Inflammatory macrophage (primary cell): ENCODE results near the gene PDE4D.

ENCODE experiments used
- DNase-seq, 2 donors: peaks; one replicate each; pipeline ENCODE4 v3.0.0-alpha.2; 2020 to 2022

The PDE4D gene

DNA sequence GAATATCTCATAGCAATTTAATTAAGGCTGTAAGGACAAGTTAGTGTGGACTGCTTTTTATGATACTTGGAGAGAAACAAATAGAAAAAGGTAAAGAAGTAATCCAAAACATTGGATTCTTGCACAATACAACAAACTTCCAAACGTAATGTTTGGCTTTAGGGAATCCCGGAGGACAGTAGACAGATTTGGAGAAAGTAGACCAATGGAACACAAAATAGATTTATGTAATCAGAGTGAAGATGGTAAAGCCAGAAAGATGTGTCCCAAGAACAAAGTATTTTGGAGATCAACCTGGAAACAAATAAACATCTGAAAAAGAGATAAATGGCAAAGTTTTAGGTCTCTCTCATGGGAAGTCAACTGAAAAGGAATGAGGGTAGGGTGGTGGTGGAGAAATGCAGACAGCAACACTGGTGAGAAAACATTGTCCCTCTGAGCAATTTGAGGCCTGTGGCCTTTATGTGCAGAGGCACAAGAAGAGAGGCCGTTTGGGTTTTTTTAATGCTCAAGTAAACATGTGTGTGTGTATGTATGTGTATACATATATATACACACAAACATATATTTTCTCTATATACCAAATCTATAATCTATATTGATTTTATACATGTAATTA lies 620.6 kb downstream of the PDE4D start:
- no peak for DNase-seq

DNA sequence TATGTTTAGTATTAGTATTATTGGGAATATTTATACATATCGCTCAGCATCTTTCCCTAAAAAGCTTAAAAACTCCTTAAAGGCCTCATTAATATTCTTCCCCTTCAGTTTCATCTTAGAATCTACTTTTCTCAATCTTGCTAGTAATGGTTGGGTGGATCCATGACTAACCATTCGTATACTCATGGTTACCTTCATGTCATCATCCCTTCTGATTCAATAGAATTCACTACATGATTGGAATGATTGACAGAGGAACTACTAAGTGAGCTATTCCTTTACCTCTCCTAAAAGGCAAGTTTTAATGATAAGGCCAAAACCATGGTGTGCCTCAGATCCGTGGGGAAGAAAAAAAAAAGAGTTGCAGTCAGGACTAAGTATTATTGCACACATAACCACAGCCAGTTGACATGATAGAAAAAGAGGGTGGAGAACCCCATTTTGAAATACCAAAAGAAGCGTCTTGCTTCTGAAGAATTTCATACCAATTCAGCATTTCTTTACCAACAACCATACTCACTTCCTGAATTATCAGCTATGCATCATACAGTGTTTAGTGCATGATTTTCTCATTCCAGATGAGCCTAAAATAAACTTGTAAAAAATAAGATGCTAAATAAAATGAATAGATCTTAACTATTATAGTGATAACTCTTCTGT lies 624.6 kb downstream of the PDE4D start:
- DNase-seq, result peak; percentile 35 to 87

DNA sequence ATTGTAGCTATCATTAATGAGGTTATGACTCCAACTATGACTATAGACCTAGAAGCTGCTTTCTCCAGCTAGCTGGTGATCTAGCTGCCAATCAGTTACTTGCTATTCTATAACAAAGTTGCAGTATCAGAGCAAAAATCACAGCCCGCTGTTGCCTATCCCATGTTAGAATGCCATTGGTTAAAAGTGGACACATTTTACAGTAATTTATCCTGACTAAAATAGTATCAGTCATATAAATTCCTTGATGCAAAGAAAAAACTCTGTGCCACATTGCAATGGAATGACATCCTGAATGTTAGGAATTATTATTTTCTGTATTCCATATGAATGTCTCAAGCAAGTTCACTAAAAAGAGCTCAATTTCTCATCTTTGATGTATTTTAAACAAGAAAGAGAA lies 626.5 kb downstream of the PDE4D start:
- no peak for DNase-seq

DNA sequence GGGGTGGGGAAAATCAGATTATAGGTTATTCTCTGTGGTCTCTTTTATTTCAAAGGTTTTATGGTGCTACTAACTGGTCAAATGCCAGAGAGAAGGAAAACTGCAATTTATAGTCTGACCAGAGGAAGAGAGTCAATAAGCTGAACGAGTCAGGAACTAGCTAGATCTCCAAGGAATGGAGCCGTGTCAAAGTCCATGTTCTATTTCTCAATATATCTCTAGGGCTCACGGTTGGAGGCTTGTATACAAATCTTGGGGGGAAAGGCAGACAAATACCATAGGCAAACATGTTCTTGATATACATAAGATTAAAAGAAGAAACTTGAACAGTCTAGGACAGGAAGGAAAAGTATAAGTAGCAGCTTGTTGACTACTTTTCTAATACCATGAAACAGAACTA lies 627.1 kb downstream of the PDE4D start:
- DNase-seq, result no peak

DNA sequence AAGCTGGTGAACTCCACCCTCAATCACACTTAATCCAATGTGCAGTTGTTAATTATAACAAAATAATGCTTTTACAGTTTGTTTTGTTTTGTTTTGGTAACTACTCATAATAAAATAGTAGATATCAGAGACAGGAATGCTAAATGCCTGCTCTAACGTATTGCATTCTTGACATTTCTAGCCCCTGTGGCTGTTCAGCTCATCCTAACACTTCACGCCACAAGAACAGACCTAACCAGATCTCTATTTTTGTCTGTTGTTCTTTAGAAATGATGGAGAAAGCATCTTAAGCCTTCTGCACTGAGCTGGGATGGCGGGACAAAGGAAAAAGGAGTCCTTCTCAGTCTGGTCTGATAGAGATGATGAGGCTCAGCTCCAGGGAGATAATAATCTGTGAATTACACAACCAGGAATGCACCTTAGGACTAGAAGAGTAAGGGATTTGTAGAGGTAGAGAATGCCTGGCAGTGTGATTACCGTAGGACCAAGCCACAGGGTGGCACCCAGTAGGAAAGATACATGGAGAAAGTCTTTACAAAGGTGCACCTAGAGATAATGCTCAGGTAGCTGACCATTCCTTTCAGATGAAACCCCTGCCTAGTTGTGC lies 628.8 kb downstream of the PDE4D start:
- no peak for DNase-seq

DNA sequence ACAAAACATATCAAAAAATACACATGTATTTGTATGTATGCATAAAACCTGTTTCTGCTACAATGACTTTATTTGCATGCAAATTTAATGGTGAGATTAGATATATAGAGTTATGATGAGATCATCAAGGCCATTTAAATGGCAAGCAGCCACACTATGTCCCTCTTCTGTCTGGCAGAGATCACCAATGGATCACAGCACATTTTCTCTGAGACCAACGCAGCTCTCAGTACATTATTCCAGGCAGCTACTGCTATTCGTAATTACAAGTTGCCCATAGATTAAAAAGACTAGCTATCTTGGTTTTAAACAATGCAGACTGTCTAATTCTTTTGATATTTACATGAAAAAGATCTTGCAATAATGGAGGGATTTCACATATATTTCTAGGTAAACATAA lies 629.5 kb downstream of the PDE4D start:
- DNase-seq, result no peak

GRCh38 chr5:59261969-59262368 lies 631.6 kb downstream of the PDE4D start:
- no peak for DNase-seq

DNA sequence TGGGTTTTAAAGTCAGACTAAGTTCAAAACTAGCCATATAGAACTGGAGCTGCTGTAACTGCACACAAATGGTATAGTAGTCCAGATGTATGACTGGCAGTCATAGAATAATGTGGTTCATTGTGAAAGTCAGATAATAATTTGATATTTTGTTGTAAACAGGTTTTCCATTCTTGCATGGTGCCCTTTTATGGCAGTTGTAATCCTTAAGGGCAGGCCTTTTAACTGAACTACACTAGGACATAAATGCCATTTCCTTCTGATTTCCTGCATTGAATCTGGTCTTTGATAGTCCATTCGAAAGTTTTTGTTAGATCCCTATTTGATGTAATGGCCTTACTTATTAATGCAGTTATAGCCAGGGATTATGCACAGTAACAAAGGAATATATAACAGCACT lies 632.6 kb downstream of the PDE4D start:
- DNase-seq, result no peak

- DNase-seq, result no peak
Measured at GRCh38 chr5:59260200-59260599, 633.3 kb downstream of the PDE4D start.

DNA sequence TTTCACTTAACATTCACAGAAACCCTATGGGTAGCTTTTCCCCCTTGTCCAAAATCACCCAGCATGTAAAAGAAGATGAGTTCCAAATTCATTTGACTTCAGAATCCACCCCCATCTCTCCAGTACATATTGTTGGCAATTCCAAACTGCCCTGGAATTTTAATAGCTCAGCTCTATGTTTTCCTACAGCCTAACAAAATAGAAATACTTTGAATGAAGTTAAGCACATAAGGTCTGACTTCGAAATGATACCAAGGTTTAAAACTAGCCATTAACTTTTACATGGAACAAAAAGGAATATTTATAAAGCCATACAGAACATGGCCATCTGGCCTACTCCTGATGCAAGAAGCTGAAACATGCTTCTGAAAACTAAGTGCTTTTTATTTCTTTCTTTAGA lies 634.3 kb downstream of the PDE4D start:
- DNase-seq, result no peak

GRCh38 chr5:59257488-59258400 lies 635.8 kb downstream of the PDE4D start:
- no peak for DNase-seq

DNA sequence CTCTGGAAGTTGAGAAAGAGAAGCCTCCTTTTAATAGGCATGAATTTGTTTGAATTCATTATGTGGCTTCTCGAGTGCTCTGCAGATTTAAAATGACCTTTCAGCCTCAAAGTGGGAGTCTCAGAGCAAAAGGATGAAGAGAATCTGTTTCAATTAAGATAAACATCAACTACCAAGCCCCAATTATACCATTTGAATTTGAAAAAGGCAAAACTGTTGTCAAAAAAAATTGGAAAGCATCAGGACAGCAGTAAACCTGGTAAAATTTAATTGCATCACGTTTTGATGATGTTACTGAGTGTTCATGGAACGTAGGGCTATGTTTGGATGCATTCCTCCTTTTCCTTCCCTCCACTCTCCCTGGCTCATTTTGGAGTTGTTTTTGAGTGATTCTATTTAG lies 637.2 kb downstream of the PDE4D start:
- DNase-seq, result no peak

DNA sequence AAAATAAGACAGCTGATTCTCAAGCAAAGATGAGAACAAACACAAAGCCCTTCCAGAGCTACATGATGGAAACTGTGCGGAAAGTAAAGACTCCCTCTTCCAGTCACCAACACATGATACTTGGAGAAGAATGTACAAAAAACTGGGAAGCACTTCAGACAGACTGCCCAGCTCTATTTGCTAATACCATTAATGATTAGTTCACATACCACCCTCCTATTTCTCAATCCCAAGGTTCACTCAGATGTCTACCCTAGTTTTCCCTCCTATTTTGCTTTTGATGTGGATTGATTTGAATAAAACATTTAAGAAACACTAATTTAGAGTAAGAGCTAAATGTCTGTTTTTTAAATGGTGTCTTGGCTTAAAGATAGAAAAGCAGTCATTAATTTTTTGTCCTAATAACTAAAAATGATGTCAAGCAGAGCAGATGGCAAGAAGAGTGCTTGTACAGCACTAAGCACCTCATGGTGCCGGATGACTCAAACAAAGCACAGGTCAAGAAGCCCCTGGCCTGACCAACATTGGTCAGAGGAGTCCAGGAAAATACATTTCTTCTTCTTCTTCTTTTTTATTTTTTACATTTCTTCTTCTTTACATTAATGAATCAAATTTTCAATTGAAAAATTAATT lies 639.4 kb downstream of the PDE4D start:
- no peak for DNase-seq

DNA sequence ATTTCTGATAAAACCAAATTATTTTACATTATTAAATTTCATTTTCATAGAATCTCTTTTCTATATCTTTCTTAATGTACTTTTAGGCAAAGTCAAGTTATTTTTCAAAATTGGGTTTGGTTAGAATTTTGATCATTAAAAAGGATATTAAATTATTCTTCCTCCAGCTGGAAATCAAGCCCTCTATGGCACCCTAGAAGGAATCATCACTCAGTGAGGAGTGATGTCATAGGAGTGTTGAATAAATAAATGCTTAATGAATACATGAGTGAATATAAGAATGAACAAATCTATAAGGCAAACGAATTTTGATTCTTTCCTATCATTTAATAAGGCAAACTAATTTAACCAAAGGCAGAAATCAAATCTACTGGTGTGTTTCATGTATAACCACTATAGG lies 639.9 kb downstream of the PDE4D start:
- no peak for DNase-seq

DNA sequence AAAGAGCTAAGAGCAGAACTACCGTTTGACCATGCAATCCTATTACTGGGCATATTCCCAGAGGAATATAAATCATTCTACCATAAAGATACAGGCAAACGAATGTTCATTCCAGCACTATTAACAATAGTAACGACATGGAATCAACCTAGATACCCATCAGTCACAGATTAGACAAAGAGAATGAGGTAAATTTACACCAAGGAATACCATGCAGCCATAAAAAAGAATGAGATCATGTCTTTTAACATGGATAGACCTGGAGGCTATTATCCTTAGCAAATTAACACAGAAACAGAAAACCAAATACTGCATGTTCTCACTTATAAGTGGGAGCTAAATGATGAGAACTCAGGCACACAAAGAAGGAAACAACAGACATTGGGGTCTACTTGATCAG lies 641.9 kb downstream of the PDE4D start:
- no peak for DNase-seq

DNA sequence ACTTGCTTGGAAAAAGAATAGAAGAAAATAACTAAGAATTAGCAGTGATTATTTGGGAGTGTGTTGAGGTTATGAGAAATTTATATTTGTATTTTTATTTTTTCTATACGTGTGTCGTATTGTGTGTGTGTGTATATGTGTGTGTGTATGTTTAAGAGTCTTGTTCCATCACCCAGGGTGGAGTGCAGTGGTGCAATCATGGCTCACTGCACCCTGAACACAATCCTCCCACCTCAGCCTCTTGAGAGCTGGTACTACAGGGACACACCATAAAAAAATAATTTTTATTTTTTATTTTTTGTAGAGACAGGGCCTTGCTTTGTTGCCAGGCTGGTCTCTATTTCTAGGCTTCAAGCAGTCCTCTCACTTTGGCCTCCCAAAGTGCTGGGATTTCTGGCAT lies 643.8 kb downstream of the PDE4D start:
- no peak for DNase-seq

GRCh38 chr5:59249160-59249559 lies 644.4 kb downstream of the PDE4D start:
- DNase-seq, result no peak

- no peak for DNase-seq
Measured at GRCh38 chr5:59246882-59247281, 646.6 kb downstream of the PDE4D start.

DNA sequence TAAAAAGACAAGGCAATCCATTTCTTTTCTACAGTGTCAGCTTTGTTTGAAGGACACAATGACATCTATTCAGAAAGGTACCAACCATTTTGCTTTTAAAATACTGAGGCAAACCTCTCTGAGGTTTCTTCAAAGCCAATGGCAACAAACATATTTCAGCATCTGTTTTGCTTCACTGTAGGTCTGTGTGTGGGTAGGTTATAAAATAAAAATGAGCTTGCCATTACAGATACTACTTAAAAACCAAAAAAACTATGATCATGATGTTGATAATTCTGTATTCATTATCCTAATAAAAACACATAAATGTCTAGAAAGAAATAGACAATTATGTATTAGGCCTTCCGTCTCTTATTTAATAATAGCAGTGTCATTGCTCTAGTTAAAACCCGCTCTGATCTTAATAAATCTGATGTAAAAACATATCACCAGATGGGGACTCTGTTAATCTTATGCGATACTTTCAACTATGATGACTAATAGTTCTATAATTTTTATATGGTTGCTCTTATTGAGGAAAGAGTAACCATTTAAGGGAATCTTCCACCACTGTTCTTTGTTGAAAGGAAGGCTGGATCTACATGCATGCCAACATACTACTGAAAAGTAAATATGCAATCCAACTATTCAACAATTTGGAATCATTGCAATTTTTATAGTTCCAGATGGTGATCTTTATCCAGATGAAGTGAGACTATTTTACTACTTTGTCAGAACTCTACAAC lies 647.2 kb downstream of the PDE4D start:
- DNase-seq, result no peak

- DNase-seq, result no peak
Measured at GRCh38 chr5:59245198-59245597, 648.3 kb downstream of the PDE4D start.

DNA sequence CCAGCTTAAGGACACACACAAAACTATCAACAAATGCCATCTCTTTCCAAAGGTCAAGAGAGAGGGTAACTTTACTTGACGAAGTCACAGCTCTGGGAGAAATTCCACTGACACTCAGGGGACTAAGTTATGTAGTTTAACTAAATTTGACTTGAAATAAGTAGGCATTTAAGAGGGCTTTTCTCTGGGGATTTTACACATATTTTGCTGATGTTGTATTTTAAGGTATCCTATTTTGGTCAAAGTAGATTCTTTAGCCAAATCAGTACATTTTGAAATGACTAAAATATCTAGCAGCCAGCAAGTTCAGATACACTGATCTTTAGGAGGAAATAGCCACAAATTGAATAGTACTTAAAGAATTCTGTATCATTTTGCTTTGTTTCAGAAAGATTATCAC lies 652.0 kb downstream of the PDE4D start:
- no peak for DNase-seq

DNA sequence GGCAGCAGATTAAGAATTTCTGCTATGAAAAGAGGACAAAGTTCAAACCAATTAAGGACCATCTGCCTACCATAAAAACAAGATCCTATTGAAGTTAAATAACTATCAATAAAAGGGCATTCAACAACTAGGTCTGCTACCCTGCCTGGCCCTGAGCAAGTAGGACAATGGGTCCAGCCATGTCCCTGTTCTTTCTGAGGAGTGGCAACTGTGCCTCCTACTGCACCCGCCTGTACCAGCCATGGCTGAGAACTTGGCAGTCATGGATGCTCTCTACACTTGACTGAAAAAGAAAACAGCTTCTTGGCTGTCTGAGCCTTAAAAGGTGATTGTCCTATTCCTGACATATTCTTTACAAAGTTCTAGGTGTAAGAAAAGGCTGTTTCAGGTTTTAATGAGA lies 652.4 kb downstream of the PDE4D start:
- no peak for DNase-seq
